Measurements from ENCODE around the gene SUPT6H.

Gene SUPT6H

DNA sequence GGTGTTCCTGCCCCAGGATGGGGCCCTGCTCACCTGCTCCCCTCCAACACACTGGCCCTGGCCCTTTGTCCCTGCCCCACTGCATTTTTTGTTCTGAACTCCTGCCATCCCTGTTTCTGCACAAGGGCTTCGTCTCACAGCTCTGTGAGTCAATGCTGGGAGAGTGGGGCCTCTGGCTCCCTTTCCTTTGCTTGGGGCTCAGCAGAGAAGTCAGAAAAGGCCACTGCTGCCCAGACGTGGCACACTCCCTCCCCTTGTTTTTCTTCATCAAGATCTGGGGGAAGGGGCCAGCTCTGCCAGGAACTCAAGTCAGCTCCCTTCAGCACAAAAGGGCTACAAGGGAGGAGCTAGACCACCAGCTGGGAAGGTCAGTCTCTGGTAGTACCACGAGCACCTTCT, 40.7 kb downstream of the SUPT6H start:
- no peak for DNase-seq

DNA sequence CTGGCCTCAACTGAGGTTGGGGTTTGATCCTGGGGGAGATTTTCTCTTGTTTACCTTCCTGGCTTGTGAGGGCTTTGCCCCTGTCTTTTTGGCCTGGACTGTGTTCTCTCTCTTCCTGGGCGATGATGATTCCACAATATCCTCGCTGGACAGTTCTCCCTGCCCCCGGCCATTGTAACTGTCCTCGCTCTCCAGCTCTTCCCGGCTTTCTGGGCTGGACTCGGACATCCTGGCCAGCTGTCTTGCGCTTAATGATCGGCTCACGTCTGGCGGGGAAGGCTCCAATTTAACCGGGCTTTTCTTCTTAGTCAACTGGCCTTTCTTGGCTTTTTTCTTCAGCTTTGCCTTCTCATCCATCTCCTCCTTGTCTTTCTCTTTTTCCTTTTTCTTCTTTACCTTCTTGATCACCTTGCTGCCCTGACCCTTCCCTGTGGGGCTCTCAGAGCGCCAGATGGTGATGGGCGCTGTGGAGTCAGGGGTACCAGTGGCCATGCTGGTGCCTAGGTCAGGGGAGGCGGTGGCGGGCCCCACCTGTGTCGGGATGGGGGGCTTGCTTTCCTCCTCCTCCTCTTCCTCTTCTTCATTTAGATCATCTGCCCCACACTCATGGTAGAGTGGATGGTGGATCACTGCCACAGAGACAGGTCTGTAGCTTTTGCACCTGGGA, 41.7 kb downstream of the SUPT6H start:
- DNase-seq, result no peak

DNA sequence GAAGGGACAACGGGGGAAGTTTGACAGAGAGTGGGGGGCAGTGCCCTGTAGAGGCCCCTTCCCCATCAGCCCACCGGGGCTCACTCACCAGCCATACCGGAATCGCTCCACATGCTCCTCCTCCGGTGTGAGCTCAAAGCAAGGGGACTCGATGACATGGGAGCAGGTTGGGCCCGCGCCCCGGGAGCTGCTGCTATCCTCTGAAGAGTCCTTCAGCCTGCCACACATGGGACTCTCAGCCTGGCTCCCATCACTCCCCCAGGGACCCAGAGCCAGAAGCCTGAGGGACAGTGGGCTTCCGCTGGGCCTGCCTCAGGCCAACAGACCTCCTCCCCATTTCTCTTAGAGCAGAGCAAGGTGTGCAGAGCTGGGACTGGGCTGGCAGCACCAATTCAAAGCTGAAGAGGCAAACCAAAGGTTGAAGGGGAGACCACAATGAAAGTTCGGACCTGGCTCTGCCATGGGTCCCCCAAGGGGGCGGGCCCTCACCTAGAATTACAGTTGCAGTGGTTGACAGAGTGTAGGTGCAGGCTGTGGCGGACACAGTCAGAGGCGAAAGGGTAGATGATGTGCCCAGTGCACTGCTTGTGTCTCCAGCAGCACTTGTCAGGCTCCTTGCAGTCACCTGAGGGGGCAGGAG, 42.3 kb downstream of the SUPT6H start:
- no peak for DNase-seq

DNA sequence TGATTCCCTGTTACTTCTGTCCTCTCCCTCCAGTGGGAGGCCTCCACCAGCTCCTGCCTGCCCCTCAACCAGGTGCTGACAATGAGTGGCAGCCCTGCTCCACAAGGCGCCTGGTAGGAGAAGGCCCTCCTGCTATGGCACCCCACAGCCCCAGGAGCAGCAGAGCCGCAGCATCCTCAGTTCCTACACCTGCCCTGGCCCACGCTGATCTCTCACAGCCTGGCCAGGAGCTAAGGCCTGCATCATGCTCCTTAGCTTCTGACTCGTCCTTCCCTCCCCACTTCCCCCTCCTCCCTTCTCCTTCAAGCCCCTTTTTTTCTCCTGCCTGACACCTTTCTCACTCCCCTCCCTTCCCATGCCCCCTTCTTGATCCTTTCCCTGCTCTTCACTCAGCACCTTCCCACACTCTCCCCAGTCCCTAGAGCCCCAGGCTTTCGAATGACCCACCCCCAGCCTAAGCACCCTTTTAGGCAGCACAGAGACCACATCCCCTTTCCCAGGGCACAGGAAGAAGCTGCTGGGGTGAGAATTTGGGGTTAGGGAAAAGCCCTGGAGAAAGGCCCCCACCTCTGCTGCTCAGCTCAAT, 43.2 kb downstream of the SUPT6H start:
- no peak for DNase-seq

DNA sequence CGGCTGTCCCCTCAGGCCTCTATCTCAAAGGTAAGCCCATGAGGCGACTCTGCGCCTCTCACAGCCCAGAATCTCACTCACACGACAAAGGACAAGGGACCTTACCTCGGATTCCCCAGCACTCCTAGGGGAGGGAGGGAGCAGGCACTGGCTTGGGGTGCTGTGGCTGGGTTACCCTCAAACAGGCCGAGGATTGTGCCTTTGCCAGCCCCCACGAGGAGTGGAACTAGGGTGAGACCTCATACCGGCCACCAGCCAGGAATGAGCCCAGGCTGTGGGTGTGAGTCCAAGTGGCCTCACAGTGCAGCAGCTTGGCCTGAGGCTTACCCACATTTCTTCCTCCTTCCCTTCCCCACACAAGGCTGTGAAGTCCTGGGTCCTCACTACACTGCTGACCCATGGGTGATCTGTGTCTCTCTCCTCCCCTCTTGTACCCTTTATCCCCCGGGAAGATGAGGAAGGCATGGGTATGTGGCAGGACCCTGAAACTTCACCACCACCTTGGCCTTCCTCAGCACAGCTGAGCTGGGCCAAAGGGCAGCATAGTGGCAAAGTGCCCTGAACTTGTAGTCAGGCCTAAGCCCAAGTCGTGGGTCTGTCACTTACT, 43.8 kb downstream of the SUPT6H start:
- no peak for DNase-seq

DNA sequence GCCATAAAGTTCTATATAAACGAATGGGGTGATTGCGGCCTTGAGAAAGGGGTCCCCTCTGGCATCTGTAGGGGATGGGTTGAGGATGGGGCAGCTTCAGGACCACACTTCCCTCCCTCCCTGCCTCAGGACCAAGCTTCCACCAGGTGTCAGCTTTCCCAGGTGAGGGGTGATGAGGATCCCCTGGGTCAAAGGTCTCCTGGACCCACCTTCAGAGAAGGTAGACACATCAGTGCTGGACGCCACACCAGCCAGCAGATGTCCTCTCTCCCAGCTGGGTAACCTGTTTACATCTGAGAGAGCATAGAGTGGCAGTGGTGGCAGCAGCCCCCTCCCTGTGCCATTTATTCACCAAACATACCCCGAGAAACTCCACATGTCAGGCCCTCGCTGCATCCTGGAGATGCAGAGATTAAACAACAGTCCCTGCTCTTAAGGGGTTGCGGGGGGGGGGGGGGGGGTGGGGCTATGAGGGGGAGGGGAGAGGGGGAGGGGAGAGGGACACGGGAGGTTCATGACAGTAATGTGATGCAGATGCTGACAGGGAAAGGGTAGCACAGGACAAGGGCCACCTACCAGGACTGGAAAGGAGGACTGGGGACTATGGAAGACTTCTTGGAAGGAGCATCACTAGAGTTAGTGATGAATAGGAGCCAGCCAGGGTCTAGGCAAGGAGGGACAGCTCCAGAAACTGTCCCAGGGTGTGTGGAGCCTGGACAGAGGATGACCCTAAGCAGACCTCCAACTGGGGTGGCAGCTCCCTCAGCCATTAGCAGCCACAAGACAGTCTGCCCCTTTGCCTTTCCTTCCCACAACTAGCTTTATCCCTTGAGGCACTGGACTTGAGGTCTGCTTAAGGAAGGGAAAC, 44.7 kb downstream of the SUPT6H start:
- DNase-seq, result no peak

DNA sequence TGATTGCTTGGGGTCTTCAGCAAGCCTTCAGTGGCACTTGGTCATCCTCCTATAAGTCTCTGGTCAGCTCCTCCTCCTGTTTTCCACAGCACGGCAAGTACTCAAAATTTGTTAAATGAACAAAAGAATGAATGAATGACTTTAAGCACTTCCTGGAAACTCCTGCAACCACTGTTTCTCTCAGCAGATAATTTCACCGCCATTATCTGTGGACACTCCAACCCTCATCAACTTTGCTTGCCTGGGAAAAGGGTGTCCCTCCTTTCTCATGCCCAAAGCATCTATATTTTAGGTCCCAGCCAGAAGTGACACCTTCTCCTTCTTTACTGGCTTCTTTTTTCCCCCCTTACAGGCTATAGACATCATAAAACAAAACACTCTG, 45.3 kb downstream of the SUPT6H start:
- DNase-seq, result no peak

DNA sequence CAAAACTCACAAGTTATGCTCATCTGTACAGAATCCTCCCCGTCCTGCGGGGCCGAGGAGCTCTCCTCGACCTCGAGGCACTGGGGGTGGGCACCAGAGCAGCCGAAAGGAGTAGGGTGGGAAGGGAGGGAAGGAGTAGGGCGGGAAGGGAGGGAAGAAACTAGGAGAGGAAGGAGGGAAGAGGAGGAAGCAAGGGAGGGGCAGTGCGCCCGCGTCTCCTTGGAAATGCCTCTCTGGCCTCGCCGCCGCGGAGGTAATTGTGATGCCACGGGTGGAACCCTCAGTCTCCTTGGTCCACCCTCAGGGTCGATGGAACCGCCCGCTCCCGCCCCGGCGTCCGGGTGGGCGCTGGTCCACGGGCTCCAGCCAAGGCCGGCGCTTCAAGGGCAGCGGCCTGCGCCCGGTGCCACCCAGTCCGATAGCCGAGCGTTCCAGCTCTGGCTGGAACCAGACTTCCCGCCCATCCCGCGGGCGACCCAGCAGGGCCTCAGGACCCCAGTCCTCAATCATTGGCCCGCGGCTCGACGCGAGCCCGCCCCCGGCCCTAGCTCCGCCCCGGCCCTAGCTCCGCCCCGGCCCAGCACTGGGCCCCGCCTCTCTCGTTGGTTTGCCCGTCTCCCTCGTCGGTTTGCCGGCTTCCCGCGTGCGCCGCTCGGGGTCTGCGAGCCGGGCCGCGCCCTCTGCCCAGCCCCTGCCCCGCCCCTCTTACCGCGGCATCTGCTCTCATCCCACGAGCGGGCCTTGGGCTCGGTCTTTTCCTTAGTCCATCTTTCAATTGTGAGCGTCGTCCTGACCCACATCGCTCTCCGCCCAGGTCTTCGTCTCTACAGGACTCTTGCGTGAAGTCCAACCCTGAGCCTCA, 49.1 kb downstream of the SUPT6H start:
- DNase-seq, result peak; percentile 89

DNA sequence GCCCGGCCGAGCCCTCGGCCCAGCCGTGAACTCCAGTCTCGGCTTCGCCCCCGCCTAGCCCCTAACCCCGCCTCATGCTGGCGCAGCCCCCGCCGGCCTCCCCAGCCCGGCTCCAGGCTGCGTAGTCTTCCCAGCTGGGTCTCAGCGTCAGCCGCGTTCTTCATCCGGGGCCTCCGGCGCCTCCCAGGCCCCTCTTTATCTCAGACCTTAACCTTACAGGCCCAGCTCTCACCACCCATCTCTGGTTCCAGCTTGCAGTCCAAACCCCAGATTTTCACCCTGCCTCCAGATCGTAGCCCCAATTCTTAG, 49.7 kb downstream of the SUPT6H start, which contains the start of gene PROCA1:
PROCA1 (minus strand) TSS at position 166 of the 309 bp plus-strand sequence. CDS start 228 bp downstream, outside the sequence.
- peak in 1 of 2 experiments; percentile 23 for DNase-seq

DNA sequence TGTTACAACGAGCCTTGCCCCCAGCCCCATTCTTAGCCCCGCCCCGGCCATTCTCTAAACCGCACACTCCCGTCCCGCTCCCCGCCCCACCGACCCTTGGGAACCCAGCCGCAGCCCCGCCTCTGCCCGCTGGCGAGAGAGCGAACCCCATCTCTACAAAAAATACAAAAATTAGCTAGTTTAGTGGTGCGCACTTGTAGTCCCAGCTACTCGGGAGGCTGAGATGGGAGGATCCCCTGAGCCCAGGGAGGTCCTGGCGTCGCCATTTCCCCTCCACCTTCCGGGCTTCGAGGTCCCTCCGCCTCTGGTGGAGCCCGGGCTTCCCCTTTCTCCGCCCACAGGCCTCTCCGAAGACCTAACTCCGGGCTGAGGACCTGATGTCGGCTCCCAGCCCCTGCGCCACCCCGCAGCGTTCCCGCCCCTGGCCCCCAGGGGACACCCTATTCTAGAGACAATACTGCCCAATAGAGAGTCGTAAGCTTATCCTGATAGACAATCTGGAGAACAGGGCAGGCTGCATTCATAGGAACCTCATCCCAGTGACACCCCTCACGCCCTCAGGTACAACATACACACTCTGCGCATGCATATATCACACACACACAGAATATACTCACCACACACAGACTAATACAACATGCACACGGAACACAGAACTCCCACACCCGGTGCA, 50.2 kb downstream of the SUPT6H start:
- peak; percentile 59 to 69 for DNase-seq

DNA sequence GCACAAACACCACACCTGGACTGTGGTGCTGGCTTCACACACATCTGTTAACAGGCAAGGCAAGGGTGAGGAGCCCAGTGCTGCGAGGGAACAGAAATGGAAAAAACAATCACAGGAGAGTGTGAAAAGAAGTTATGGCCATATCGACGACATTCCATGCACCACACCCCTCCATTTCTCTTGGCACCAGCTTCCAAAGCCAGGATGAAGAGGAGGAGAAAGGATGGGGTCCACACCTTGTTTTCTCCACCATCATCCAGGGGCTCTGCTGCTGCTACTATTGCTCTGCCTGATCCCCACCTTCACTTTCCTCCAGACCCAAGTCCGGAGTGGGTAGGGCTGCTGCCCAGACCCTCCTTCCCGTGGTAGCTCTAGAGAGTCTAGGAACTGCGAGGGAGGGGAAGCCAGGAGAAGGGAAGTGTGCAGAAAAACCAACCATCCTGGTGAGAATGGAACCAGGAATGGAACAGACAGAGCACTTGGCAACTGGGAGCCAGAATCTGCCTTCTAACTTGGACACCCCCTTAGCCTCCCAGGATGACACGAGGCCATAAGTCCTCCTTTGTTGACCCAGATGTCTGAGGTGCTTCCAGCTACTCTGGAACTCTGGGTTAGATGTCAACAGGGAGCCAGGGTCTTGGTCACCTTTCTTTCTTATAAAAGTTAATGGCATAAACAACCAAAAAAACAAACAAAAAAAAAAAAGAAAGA, 50.9 kb downstream of the SUPT6H start:
- no peak for DNase-seq

DNA sequence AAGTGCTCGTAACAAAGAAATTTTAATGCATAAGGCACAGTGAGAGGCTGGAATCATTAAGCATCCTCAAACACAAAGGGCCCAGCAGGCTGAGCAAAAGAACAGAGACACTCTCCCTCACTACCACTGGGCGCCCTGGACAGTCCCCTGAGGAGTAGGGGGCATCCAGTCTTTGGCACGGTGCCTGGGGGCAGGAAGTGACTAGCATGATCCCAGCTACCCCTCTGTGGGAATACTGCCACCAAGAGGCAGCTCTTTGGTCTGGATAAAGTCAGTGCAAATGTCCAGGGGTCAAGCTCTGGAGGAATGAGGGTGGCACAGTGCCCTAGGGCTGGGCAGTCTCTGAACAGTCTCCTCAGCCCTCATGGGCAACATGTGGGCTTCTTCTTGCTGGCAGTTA, 52.3 kb downstream of the SUPT6H start:
- no peak for DNase-seq

DNA sequence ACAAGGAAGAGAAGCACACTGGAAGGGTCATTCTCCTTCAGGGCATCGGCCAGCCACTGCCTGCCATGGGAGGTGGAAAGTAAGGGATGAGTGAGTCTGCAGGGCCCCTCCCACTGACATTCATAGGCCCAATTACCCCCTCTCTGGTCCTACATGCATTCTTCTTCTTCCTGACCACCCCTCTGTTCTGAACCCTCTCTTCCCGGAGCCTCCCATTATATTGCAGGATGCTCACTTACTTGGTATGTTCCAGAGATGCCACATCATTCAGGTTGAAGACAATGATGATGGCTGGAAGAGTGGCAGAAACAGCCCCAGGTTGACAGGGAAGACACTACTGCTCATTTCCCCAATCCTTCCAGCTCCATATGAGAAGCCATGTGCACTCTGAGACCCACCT, 53.2 kb downstream of the SUPT6H start:
- DNase-seq, result no peak

DNA sequence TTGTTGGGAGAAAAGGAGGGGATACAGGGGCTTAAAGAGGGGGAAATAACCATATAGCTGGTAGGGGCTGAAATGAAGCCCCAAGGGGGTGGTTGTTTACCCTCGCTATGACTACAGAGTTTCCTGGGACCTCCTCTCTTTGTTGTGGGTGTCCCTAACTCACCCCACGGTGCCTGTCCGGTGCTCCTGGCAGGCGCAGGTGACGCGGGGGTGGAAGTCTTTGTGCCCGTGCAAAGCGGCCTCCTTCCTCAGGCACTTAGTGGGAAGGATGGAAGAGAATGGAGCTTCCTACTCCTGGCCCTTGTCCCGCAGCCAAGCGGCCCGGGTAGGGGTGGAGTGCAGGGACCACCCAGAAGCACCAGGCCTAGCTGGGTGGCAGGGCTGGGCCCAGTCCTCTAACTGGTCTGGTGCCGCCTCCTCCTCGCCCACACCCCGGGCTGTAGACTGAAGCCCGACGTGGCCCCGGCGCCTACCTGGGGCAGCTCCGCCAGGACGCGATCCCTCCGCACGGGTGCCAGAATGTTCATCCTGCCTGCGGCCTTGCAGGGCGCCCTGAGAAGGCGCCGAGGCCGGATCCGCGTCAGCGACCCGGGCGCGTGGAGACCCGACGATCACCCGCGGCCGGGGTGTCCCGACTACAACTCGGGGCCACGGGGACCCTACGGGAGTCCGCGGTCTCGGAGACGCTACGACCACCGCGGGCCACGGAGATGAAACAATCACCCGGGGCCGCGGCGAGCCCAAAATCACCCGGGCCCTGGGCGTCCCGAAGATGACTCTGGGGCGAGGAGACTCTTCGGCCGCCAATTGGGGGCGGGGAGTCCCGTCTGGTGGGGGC, 55.0 kb downstream of the SUPT6H start:
- DNase-seq, result peak in 1 of 2 experiments; percentile 25

DNA sequence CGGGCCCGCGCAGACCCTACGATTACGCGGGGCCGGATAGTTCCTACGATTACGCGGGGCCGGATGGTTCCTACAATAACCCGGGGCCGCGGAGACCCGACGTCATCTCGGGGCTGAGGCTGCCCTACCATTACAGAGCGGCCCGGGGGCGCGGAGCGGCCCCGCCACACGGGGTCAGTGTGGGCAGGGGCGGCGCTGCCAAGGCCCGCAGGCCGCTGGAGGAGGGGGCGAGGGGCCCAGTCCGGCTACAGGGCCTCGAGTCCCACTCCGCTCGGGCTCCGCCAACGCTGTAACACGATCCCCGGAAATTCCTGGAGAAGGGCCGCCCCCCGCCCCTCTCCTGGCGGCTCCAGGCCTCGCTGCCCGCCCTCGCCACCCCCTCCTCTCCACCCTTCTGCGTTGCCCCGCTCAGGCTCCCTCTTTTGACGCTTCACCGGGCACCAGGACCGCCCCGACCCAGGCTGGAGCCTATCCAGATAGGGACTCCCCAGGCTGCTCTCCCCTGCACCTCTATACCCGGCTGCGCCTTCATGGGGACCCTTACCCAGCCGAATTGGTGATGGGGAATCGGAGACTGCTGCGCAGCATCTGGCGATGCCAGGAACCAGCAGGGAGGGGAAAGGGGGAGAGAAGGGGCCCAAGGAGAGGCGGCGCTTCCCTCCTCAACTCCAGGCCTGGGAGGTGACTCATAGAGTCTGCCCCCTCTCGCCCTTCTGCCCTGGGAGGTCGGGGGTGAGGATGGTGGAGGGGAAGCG, 55.8 kb downstream of the SUPT6H start, which contains the start of gene RAB34:
RAB34 (minus strand) TSS at position 291 of the 755 bp plus-strand sequence. CDS start 602 bp downstream, outside the sequence.
- peak; percentile 41 to 44 for DNase-seq

DNA sequence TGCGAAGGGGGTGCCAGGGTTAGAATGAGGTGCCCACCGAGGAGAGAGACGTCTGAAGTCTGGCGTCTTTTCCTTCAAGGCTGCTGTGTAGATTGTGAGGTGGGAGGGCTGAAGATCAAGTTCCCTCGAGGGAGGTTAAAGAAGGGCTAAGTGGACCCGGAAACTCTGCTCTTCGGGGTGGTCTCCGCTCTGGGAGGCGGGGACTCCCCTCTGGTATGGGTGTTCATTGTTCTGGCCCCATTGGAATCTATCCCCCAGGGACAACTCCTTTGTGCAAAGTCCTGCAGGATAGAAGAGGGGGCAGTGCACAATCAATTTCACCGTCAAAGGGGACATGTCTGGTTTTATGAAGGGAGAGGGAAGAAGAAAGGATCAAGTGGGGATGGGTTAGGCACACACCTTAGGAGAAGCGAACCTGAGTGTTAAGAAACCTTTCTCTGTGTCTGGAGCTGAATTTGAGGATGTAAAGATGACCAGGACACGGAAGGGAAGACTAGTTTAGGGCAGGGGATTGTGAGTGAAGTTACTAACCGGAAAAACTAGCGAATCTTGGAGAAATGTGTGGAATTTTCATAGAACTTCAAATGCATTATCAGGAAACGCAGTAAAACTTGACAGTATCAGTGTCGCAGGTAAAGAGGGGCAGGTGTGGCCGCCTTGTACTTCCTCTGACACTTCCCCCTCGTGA, 56.5 kb downstream of the SUPT6H start:
- DNase-seq, result no peak

DNA sequence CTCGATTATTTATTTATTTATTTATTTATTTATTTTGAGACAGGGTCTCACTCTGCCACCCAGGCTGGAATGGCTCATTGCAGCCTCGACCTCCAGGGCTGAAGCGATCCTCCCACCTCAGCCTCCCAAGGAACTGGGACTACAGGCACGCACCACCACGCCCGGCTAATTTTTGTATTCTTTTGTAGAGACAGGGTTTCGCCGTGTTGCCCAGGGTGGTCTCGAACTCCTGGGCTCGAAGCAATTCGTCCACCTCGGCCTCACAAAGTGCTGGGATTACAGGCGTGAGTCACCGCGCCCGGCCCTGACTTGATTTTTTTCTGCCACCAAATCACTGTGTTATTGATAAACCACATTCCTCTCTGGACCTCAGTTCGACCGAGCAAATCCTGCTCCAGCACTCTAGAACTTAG, 57.0 kb downstream of the SUPT6H start:
- DNase-seq, result no peak
